ENCODE data around the gene MSH5.

MSH5 gene

GRCh38 chr6:31752739-31753319 lies 13.0 kb downstream of the MSH5 start:
- no peak for DNase-seq (ENCODE audit: low read depth in 1 of 2, low spot score in 1 of 2)

- no peak for DNase-seq (ENCODE audit: low read depth in 1 of 2, low spot score in 1 of 2)
Measured at GRCh38 chr6:31758281-31758680, 18.5 kb downstream of the MSH5 start.

DNA sequence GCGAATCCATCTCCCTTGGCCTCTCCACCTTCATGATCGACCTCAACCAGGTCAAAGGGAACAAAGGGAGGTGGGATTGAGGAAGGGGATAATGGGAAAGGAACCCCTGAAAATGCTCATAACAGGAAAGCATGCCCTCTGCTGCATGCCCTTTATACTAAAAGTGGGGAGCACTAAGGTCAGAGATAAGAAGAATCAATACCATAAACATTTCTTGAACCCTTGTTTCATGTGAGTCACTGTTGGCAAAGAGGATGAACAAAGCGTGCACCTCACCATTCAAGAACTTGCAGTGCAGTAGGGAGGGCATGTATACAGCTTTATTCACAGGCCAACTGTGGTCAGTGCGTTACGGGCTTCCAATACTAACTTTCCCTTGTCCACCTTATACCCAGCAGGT lies 21.0 kb downstream of the MSH5 start:
- no peak for DNase-seq (ENCODE audit: low read depth in 1 of 2, low spot score in 1 of 2)

DNA sequence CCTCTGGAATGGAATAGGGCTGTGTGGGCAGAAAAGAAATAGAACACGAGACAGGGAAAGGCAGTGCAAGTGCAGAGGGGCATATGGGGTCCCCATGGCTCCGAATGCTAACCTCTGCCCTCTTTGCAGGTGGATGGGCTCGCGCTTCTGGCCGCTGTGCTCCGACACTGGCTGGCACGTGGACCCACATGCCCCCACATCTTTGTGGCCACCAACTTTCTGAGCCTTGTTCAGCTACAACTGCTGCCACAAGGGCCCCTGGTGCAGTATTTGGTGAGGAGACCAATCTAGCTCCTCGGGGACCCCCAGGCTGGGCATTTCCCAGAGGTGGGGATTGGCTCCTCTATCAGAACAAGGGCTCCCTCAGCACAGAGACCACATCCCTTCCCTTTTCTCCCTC lies 21.5 kb downstream of the MSH5 start:
- no peak for DNase-seq (ENCODE audit: low read depth in 1 of 2, low spot score in 1 of 2)

DNA sequence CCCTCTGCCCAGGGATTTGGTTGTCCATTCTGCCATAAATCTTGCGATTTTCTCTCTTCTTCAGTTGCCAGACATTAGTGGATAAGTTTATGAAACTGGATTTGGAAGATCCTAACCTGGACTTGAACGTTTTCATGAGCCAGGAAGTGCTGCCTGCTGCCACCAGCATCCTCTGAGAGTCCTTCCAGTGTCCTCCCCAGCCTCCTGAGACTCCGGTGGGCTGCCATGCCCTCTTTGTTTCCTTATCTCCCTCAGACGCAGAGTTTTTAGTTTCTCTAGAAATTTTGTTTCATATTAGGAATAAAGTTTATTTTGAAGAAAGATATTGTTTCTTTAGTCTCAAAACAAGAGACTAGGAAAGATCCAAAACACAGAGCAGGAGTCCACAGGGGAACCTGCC lies 22.6 kb downstream of the MSH5 start, which contains the start of gene SAPCD1:
Gene SAPCD1, plus strand, starts transcription at position 301 of the 400 bp plus-strand sequence. CDS start 399 bp downstream, outside the sequence.
- DNase-seq (ENCODE audit: low read depth in 1 of 2, low spot score in 1 of 2), result no peak

- DNase-seq (ENCODE audit: low read depth in 1 of 2, low spot score in 1 of 2), result no peak
Measured at GRCh38 chr6:31762878-31763618, 23.2 kb downstream of the MSH5 start.

- DNase-seq (ENCODE audit: low read depth in 1 of 2, low spot score in 1 of 2), result no peak
Measured at GRCh38 chr6:31763619-31763940, 23.8 kb downstream of the MSH5 start.

GRCh38 chr6:31764198-31764597 lies 24.4 kb downstream of the MSH5 start:
- DNase-seq (ENCODE audit: low read depth in 1 of 2, low spot score in 1 of 2), result no peak

GRCh38 chr6:31765559-31765909 lies 25.7 kb downstream of the MSH5 start:
- DNase-seq (ENCODE audit: low read depth in 1 of 2, low spot score in 1 of 2), result no peak

GRCh38 chr6:31765910-31766794 lies 26.3 kb downstream of the MSH5 start:
- no peak for DNase-seq (ENCODE audit: low read depth in 1 of 2, low spot score in 1 of 2)

DNA sequence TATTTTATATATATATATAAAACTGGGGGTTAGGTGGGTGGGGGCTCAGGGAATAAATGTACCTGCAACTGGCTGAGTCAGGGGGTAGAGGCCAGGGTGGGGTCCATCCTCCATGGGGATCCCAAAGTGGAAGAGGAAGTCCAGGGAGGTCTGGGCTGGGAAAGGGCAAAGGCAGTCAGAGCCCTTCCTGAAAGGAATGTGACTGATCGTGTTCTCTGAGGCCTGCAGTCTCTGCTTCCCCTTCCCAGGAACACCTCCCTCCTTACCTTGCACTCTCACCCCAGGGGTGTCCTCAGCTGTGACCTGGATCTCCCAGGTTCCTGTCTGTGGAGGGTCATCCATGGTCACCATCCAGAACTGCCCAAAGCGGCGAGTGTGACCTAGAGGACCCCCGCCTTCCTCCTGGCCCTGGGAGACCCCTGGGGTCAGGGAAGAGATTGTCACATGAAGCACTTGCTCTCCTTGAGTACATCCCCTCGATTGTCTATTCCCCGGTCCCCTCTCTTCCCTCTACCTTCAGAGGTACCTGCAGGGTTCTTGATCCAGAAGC lies 27.4 kb downstream of the MSH5 start:
- DNase-seq (ENCODE audit: low read depth in 1 of 2, low spot score in 1 of 2), result no peak

DNA sequence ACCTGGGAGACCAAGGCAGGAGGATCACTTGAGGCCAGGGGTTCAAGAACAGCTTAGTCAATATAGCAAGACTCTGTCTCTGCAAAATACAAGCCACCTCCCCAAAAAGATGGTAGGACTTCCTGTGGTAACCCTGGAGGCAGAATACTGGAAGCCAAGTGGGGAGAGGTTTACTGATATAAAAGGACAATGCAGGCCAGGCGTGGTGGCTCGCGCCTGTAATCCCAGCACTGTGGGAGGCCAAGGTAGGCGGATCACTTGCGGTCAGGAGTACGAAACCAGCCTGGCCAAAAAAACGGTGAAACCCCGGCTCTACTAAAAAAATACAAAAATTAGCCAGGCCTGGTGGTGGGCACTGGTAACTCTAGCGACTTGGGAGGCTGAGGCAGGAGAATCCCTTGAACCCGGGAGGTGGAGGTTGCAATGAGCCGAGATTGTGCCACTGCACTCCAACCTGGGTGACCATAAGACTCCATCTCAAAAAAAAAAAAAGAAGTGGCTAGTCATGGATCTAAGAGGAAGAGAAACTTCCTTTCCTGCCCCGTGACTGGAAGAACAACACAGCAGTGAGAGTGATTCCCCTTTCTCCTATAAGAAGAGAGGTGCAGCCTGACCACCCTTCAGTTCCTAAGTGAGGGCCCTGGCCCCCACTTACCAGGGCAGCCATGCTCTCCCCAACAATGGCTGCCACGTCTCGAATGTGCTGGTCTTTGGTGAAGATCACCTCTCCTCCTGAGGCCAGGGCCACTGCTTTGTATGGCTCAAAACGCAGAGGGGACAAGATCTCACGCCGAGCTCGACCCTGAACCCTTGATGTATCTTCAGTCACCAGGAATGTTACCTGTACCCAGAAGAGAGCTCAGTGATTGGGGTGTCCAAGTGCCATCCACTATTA lies 28.8 kb downstream of the MSH5 start:
- no peak for DNase-seq (ENCODE audit: low read depth in 1 of 2, low spot score in 1 of 2)

- DNase-seq (ENCODE audit: low read depth in 1 of 2, low spot score in 1 of 2), result peak; percentile 62 to 64
Measured at GRCh38 chr6:31769684-31770371, 30.0 kb downstream of the MSH5 start.

GRCh38 chr6:31770860-31771259 lies 31.1 kb downstream of the MSH5 start:
- no peak for DNase-seq (ENCODE audit: low read depth in 1 of 2, low spot score in 1 of 2)

- DNase-seq (ENCODE audit: low read depth in 1 of 2, low spot score in 1 of 2), result no peak
Measured at GRCh38 chr6:31771992-31772358, 32.2 kb downstream of the MSH5 start.

DNA sequence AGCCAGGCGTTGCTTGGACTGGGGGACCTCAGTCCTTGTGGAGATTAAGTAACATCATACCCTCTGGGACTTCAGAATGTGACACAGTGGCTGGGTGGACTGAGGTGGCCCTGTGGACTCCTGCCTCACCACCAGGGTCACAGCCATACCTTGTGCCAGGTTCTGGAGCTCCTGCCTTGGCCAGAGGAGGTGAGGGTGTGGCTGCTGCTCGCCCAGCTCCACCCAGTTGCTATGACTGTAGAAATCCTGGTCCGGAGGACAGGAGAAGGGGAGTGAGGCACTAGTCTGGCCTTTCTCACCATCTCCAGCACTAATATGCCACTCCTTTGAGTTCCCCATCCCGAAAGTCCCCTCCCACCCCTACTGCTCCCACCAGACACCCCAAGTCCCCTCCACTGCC lies 35.4 kb downstream of the MSH5 start:
- no peak for DNase-seq (ENCODE audit: low read depth in 1 of 2, low spot score in 1 of 2)

DNA sequence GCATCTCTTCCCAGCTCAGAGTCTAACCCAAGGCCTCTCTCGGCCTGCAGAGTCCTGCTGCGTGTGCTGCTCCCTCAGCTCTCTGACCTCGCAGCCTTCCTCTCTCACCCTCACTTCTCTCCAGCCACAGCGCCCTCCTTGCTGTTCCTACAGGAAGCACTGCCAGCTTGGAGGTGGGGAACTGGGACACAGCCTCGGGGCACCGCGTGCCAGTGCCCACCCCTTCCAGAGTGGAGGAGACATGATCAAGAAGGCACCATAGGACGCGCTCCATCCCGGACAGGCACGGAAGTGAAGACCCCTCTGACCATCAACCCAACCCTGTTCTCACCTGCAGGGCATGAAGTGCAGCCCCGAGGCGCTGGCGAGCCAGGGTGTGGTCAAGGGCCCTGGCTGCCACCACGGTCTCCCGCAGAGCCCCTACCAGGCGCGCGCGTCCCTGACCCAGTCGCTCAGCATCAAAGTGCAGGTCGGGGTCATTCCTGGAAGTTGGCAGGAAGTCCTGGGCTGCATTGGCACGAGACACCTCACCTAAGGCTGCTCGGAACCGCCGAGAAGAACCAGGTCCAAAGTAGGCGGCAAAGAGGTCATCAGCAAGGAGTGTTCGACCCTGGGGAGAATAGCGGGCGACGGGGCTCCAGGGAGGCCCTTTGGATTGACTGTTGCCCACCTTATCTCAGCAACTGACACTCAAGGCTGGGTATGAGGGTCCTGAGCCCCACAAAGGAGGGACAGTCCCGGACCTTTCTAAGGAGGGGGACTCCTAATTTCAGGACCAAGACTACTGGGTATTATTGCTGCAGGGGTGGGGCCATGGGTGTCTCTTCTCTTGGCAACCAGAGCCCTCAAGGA lies 36.1 kb downstream of the MSH5 start:
- DNase-seq (ENCODE audit: low read depth in 1 of 2, low spot score in 1 of 2), result no peak

GRCh38 chr6:31776485-31776988 lies 36.7 kb downstream of the MSH5 start:
- DNase-seq (ENCODE audit: low read depth in 1 of 2, low spot score in 1 of 2), result no peak

DNA sequence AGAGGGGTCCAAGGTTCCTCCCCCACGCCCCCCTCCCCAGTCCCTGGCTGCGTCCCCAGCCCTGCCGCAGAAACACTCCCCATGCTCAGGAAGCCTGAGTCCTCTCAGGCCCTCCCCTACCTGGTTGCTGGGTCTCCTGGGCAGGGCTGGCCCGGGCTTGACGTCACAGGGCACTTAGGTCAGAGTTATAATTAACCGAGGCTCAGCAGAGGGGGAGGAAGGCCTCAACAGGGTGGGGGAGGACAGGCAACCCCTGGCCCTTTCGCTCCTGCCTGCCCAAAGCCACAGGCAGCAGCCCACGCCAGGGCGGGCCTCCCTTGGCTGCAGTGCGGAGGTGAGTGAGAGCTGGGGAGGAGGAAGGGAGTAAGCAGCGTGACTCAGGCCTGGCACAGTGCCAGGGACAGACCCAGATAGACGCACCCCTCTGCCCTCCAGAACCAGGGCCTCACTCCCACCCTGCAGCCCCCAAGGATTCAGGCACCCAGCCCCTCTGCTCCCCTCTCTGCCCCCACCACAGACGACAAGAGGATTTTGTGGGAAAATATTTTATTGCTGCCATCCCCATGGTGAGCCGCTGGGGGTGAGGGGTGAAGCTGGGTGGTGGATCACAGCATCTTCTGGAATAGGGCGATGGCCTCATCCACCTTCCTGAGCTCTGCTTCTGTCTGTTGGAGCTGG lies 37.3 kb downstream of the MSH5 start, which contains the start of gene VWA7:
Gene VWA7, minus strand, starts transcription at position 340 of the 678 bp plus-strand sequence. CDS start 549 bp downstream, outside the sequence.
- peak; percentile 25 to 61 for DNase-seq (ENCODE audit: low read depth in 1 of 2, low spot score in 1 of 2)

Measured in activated T-helper 1 cell treated with anti-CD3 and anti-CD28 coated beads, Interleukin-2, amount 50 U/mL, for 16 hours (primary cell).